NCI-H345 (cell line): ENCODE data around the gene SNAP47.

Experiments
- DNase-seq: peaks from one replicate; lab custom pipeline; 2025; lab: John Stamatoyannopoulos, UW

SNAP47 gene

GRCh38 chr1:227731696-227732585 lies 3.3 kb upstream of the SNAP47 start:
- no peak for DNase-seq

- DNase-seq = no peak
Measured at GRCh38 chr1:227732586-227733308, 2.5 kb upstream of the SNAP47 start.

- no peak for DNase-seq
Measured at GRCh38 chr1:227733309-227733705, 1.9 kb upstream of the SNAP47 start.

- DNase-seq = no peak
Measured at GRCh38 chr1:227733751-227734545, 1.3 kb upstream of the SNAP47 start.

GRCh38 chr1:227734546-227734855 lies 734 bp upstream of the SNAP47 start:
- DNase-seq = peak; percentile 34

GRCh38 chr1:227735539-227736285 lies 477 bp downstream of the SNAP47 start:
- DNase-seq = no peak

GRCh38 chr1:227736814-227737432 lies 1.7 kb downstream of the SNAP47 start:
- DNase-seq = no peak

GRCh38 chr1:227738820-227739219 lies 3.6 kb downstream of the SNAP47 start:
- DNase-seq = no peak

GRCh38 chr1:227739636-227740035 lies 4.4 kb downstream of the SNAP47 start:
- no peak for DNase-seq

GRCh38 chr1:227740401-227740960 lies 5.2 kb downstream of the SNAP47 start:
- no peak for DNase-seq

- DNase-seq = no peak
Measured at GRCh38 chr1:227741166-227741870, 6.1 kb downstream of the SNAP47 start.

- no peak for DNase-seq
Measured at GRCh38 chr1:227742738-227743715, 7.8 kb downstream of the SNAP47 start.

GRCh38 chr1:227744668-227745067 lies 9.4 kb downstream of the SNAP47 start:
- no peak for DNase-seq

- no peak for DNase-seq
Measured at GRCh38 chr1:227745568-227746265, 10.5 kb downstream of the SNAP47 start.

GRCh38 chr1:227746676-227747075 lies 11.4 kb downstream of the SNAP47 start:
- no peak for DNase-seq

- DNase-seq = no peak
Measured at GRCh38 chr1:227747382-227747781, 12.1 kb downstream of the SNAP47 start.

- no peak for DNase-seq
Measured at GRCh38 chr1:227747948-227748495, 12.8 kb downstream of the SNAP47 start.

GRCh38 chr1:227748496-227749182 lies 13.4 kb downstream of the SNAP47 start:
- no peak for DNase-seq
